Renal cortex interstitium (tissue), 11 donors: ENCODE results near the gene ATAD3B. TPM values are rescaled to one million over a fixed set of nuclear protein-coding genes. Genes with fewer than 3 reads are reported as not detected.
A peak's percentile ranks its signal among the peaks of the same experiment; 100 is the strongest.

Experiments used
- DNase-seq, 11 donors: peaks; one replicate each; pipeline ENCODE4 v3.0.0-alpha.2; 2013; ENCODE audit warnings: low read depth in 9 of 11, low spot score in 4 of 11; ENCODE audit errors: extremely low read depth in 1 of 11
- polyA plus RNA-seq, 3 donors: library from polyadenylated mRNA; unstranded; fragments of 120-200 nt; gene quantifications; one replicate each; pipeline ENCODE4 v1.2.1, GENCODE V29; 2013; ENCODE audit not compliant: insufficient read length in 3 of 3

The ATAD3B gene
- polyA plus RNA-seq, 3 donors: 11.6 to 28.5 (median 15.1) TPM

GRCh38 chr1:1537626-1538250, 66.2 kb downstream of the ATAD3B start:
- no peak for DNase-seq

- no peak for DNase-seq
Observed at GRCh38 chr1:1538334-1538733, 66.8 kb downstream of the ATAD3B start.

GRCh38 chr1:1538989-1539309, 67.4 kb downstream of the ATAD3B start:
- DNase-seq: no peak

- peak in 4 of 11 donors; percentile 32 to 41 (median 34) for DNase-seq
Observed at GRCh38 chr1:1539310-1540089, 67.9 kb downstream of the ATAD3B start.

GRCh38 chr1:1540090-1540817, 68.7 kb downstream of the ATAD3B start, which contains the start of gene TMEM240:
TSS of gene TMEM240 (minus strand) at chr1:1540624. CDS start at chr1:1540346, 278 bp downstream.
- peak; percentile 29 to 76 (median 70) for DNase-seq

GRCh38 chr1:1540818-1541628, 69.5 kb downstream of the ATAD3B start:
- no peak for DNase-seq

GRCh38 chr1:1541956-1542765, 70.6 kb downstream of the ATAD3B start:
- DNase-seq: no peak

- DNase-seq: no peak
Observed at GRCh38 chr1:1542766-1543705, 71.5 kb downstream of the ATAD3B start.

GRCh38 chr1:1543706-1544099, 72.1 kb downstream of the ATAD3B start:
- no peak for DNase-seq

- DNase-seq: no peak
Observed at GRCh38 chr1:1544544-1544943, 73.0 kb downstream of the ATAD3B start.

Other genes with a start within 250 kb of the ATAD3B start
- gene SDF4, start 239.8 kb upstream of the ATAD3B start, polyA plus RNA-seq: 100 to 1,000 TPM; 106 to 141 (median 132) TPM
- 10 to 100 TPM; 20.9 to 22.5 (median 21.3) TPM for gene B3GALT6, start 239.5 kb upstream of the ATAD3B start, polyA plus RNA-seq
- gene C1QTNF12, start 225.0 kb upstream of the ATAD3B start, polyA plus RNA-seq: 10 to 100 TPM in 2 of 3 donors, 1 to 10 TPM in 1; 7.5 to 17.4 (median 12.2) TPM
- gene UBE2J2, start 197.9 kb upstream of the ATAD3B start, polyA plus RNA-seq: 10 to 100 TPM; 44.5 to 58.5 (median 53.4) TPM
- gene SCNN1D, start 191.3 kb upstream of the ATAD3B start, polyA plus RNA-seq: 10 to 100 TPM in 1 of 3 donors, 1 to 10 TPM in 2; 3.9 to 10.5 (median 5.8) TPM
- 10 to 100 TPM; 22.4 to 39.1 (median 38.3) TPM for gene ACAP3, start 163.8 kb upstream of the ATAD3B start, polyA plus RNA-seq
- 10 to 100 TPM in 2 of 3 donors, 1 to 10 TPM in 1; 4.5 to 10.4 (median 10.0) TPM for gene PUSL1, start 163.2 kb upstream of the ATAD3B start, polyA plus RNA-seq
- 100 to 1,000 TPM; 107 to 159 (median 117) TPM for gene INTS11, start 147.1 kb upstream of the ATAD3B start, polyA plus RNA-seq
- 10 to 100 TPM; 10.0 to 18.0 (median 16.0) TPM for gene CPTP, start 147.0 kb upstream of the ATAD3B start, polyA plus RNA-seq
- under 1 TPM; 0.31 to 0.52 (median 0.47) TPM for gene TAS1R3, start 140.5 kb upstream of the ATAD3B start, polyA plus RNA-seq
- gene DVL1, start 122.3 kb upstream of the ATAD3B start, polyA plus RNA-seq: 10 to 100 TPM; 23.6 to 45.9 (median 42.6) TPM
- gene MXRA8, start 113.2 kb upstream of the ATAD3B start, polyA plus RNA-seq: 100 to 1,000 TPM; 145 to 202 (median 196) TPM
- 10 to 100 TPM; 52.0 to 89.3 (median 86.3) TPM for gene AURKAIP1, start 96.6 kb upstream of the ATAD3B start, polyA plus RNA-seq
- gene CCNL2, start 72.4 kb upstream of the ATAD3B start, polyA plus RNA-seq: 100 to 1,000 TPM; 241 to 386 (median 255) TPM
- gene MRPL20, start 64.5 kb upstream of the ATAD3B start, polyA plus RNA-seq: 100 to 1,000 TPM; 115 to 120 (median 120) TPM
- gene ANKRD65, start 50.5 kb upstream of the ATAD3B start, polyA plus RNA-seq: 10 to 100 TPM in 2 of 3 donors, 1 to 10 TPM in 1; 8.3 to 14.7 (median 10.6) TPM
- 10 to 100 TPM; 31.6 to 74.6 (median 62.4) TPM for gene VWA1, start 36.1 kb upstream of the ATAD3B start, polyA plus RNA-seq
- 1 to 10 TPM; 2.2 to 5.5 (median 2.9) TPM for gene ATAD3C, start 22.1 kb upstream of the ATAD3B start, polyA plus RNA-seq
- 10 to 100 TPM; 15.4 to 29.0 (median 25.9) TPM for gene ATAD3A, start 40.4 kb downstream of the ATAD3B start, polyA plus RNA-seq
- 10 to 100 TPM in 1 of 3 donors, 1 to 10 TPM in 2; 4.0 to 12.1 (median 6.6) TPM for gene TMEM240, start 68.9 kb downstream of the ATAD3B start, polyA plus RNA-seq
- 10 to 100 TPM; 79.9 to 85.8 (median 80.6) TPM for gene SSU72, start 103.1 kb downstream of the ATAD3B start, polyA plus RNA-seq
- gene FNDC10, start 128.4 kb downstream of the ATAD3B start, polyA plus RNA-seq: 1 to 10 TPM; 1.8 to 4.8 (median 3.2) TPM
- 10 to 100 TPM; 30.3 to 71.4 (median 70.4) TPM for gene MIB2, start 143.7 kb downstream of the ATAD3B start, polyA plus RNA-seq
- gene MMP23B, start 160.4 kb downstream of the ATAD3B start, polyA plus RNA-seq: 10 to 100 TPM; 15.0 to 36.3 (median 35.3) TPM
- gene CDK11B, start 187.2 kb downstream of the ATAD3B start, polyA plus RNA-seq: 10 to 100 TPM; 37.7 to 45.5 (median 42.4) TPM
- 10 to 100 TPM; 66.8 to 81.4 (median 67.8) TPM for gene SLC35E2B, start 221.0 kb downstream of the ATAD3B start, polyA plus RNA-seq